Measurements from ENCODE around the gene JARID2. TPM values are rescaled to one million over a fixed set of nuclear protein-coding genes. Genes with fewer than 3 reads are reported as not detected.
A peak's percentile ranks its signal among the peaks of the same experiment; 100 is the strongest.

JARID2 gene
- total and polyA plus RNA-seq, 4 donors, result 1.4 to 12.3 (median 3.4) TPM

GRCh38 chr6:15490242-15491100 is 244.6 kb downstream of the JARID2 start:
- Histone ChIP-seq H3K4me1 (ENCODE audit: control insufficient read depth in 4 of 4, insufficient read depth in 4 of 4, low read length in 3 of 4) (no peaks in the 10 kb centered on the region), H3K27me3 (ENCODE audit: control insufficient read depth in 4 of 4, insufficient read depth in 4 of 4, low read length in 3 of 4) (no peaks in the 10 kb centered on the region), H3K9me3 (ENCODE audit: control insufficient read depth in 4 of 4, low read length in 3 of 4) (no peaks in the 10 kb centered on the region), H3K4me3 (ENCODE audit: low read depth in 1 of 3, low read length in 3 of 3) (no peak overlapping the region), H3K27ac (ENCODE audit: low read depth in 1 of 2, low read length in 2 of 2) (no peak overlapping the region), H3K36me3 (ENCODE audit: control insufficient read depth in 4 of 4, insufficient read depth in 3 of 4, low read depth in 1 of 4, low read length in 3 of 4) (peaks cover 0 to 18% (median 4%) of the 10 kb centered on the region in 4 donors), H3K9ac (ENCODE audit: low read depth in 1 of 2, low read length in 2 of 2) (no peak overlapping the region)
- WGBS, result 92% methylated on average over 11 of the region's 11 CpGs
- DNase-seq (ENCODE audit: low spot score), result no peak
- TF ChIP-seq NR2F2 (IDR thresholded peaks at IDR 0.05), result no peak

GRCh38 chr6:15491255-15491985 is 245.6 kb downstream of the JARID2 start:
- peak; percentile 71 for DNase-seq (ENCODE audit: low spot score)
- H3K9ac ChIP-seq (ENCODE audit: low read depth in 1 of 2, low read length in 2 of 2), result no peak overlapping the region
- H3K36me3 ChIP-seq (ENCODE audit: control insufficient read depth in 4 of 4, insufficient read depth in 3 of 4, low read depth in 1 of 4, low read length in 3 of 4), result peaks cover 0 to 22% (median 6%) of the 10 kb centered on the region in 4 donors
- H3K4me1 ChIP-seq (ENCODE audit: control insufficient read depth in 4 of 4, insufficient read depth in 4 of 4, low read length in 3 of 4), result no peaks in the 10 kb centered on the region
- TF ChIP-seq RAD21 (IDR thresholded peaks at IDR 0.05) (peak; percentile 95), JUND (IDR thresholded peaks at IDR 0.05) (no peak), HNF4A (conservative IDR thresholded peaks at IDR 0.05) (peak in 1 of 2 donors; percentile 6), CTCF (IDR thresholded peaks at IDR 0.05; ENCODE audit: low read depth, low read length, missing input control) (peak; percentile 81), RXRA (IDR thresholded peaks at IDR 0.05) (peak; percentile 78 to 92)
- no peaks in the 10 kb centered on the region for H3K27me3 ChIP-seq (ENCODE audit: control insufficient read depth in 4 of 4, insufficient read depth in 4 of 4, low read length in 3 of 4)
- H3K4me3 ChIP-seq (ENCODE audit: low read depth in 1 of 3, low read length in 3 of 3), result no peak overlapping the region
- 18% methylated on average over 9 of the region's 9 CpGs for WGBS
- H3K27ac ChIP-seq (ENCODE audit: low read depth in 1 of 2, low read length in 2 of 2), result no peak overlapping the region
- H3K9me3 ChIP-seq (ENCODE audit: control insufficient read depth in 4 of 4, low read length in 3 of 4), result no peaks in the 10 kb centered on the region

- Histone ChIP-seq H3K4me1 (ENCODE audit: control insufficient read depth in 4 of 4, insufficient read depth in 4 of 4, low read length in 3 of 4) (no peaks in the 10 kb centered on the region), H3K27ac (ENCODE audit: low read depth in 1 of 2, low read length in 2 of 2) (no peak overlapping the region), H3K27me3 (ENCODE audit: control insufficient read depth in 4 of 4, insufficient read depth in 4 of 4, low read length in 3 of 4) (no peaks in the 10 kb centered on the region), H3K9ac (ENCODE audit: low read depth in 1 of 2, low read length in 2 of 2) (no peak overlapping the region), H3K9me3 (ENCODE audit: control insufficient read depth in 4 of 4, low read length in 3 of 4) (no peaks in the 10 kb centered on the region), H3K36me3 (ENCODE audit: control insufficient read depth in 4 of 4, insufficient read depth in 3 of 4, low read depth in 1 of 4, low read length in 3 of 4) (peaks cover 0 to 26% (median 7%) of the 10 kb centered on the region in 4 donors), H3K4me3 (ENCODE audit: low read depth in 1 of 3, low read length in 3 of 3) (no peak overlapping the region)
- WGBS, result 90% methylated on average over 5 of the region's 5 CpGs
- TF ChIP-seq FOXA1 (IDR thresholded peaks at IDR 0.05) (no peak), TAF1 (conservative IDR thresholded peaks at IDR 0.05) (no peak), FOXA2 (IDR thresholded peaks at IDR 0.05) (no peak), CTCF (IDR thresholded peaks at IDR 0.05; ENCODE audit: low read depth, low read length, missing input control) (no peak), EGR1 (IDR thresholded peaks at IDR 0.05; ENCODE audit: low read depth in 2 of 2) (no peak), RXRA (IDR thresholded peaks at IDR 0.05) (no peak), RAD21 (IDR thresholded peaks at IDR 0.05) (no peak), REST (IDR thresholded peaks at IDR 0.05) (no peak)
- no peak for DNase-seq (ENCODE audit: low spot score)
Observed at GRCh38 chr6:15491986-15492269, 246.1 kb downstream of the JARID2 start.

Data from liver (tissue), 9 donors.